HepG2 (cell line): ENCODE data around the gene AAMP. TPM values are rescaled to one million over a fixed set of nuclear protein-coding genes. Genes with fewer than 3 reads are reported as not detected.

Source experiments
- ARNTL ChIP-seq: sonication (generic); formaldehyde crosslinking; IDR thresholded peaks from 2 replicates; pipeline ENCODE4 v1.4.0; 2020; ENCODE audit warnings: mild to moderate bottlenecking, missing genetic modification reagents
- CEBPG ChIP-seq: IDR thresholded peaks from 2 replicates; pipeline ENCODE4 v1.6.1; 2016
- HMG20B ChIP-seq: conservative IDR thresholded peaks from 2 replicates; pipeline ENCODE4 v1.6.1; 2016; ENCODE audit warnings: missing genetic modification reagents, missing compliant biosample characterization
- MAFG ChIP-seq: sonication (generic); formaldehyde crosslinking; IDR thresholded peaks from 2 replicates; pipeline ENCODE4 v1.5.1; 2020; ENCODE audit warnings: mild to moderate bottlenecking, missing genetic modification reagents
- ZEB1 ChIP-seq: IDR thresholded peaks from 2 replicates; pipeline ENCODE4 v1.6.1; 2012; ENCODE audit warnings: mild to moderate bottlenecking, low read depth, inconsistent platforms; ENCODE audit not compliant: insufficient replicate concordance
- ZNF12 ChIP-seq: sonication (generic); formaldehyde crosslinking; IDR thresholded peaks from 2 replicates; pipeline ENCODE4 v1.5.0; 2020; ENCODE audit warnings: missing genetic modification reagents
- ZNF614 ChIP-seq: IDR thresholded peaks from 2 replicates; pipeline ENCODE4 v1.6.1; 2018; ENCODE audit warnings: missing biosample characterization, missing genetic modification reagents, inconsistent platforms, borderline replicate concordance
- polyA plus RNA-seq, 8 experiments: library from polyadenylated mRNA; depleted of rRNA in 3 of 8; stranded (reverse) in 7 of 8; unstranded in 1 of 8; fragments of >200 nt; fragmentation: Illumina TruSeq in 4 of 8; extraction: Trizol in 4 of 8; gene quantifications; 2 replicates each; pipeline versions ENCODE4 v1.2.1 to v1.2.3, GENCODE V29; 2011 to 2016; ENCODE audit warnings: low read depth in 4 of 8, missing spikeins in 1 of 8, mixed read lengths in 1 of 8; ENCODE audit not compliant: insufficient read depth in 1 of 8
- total RNA-seq, 5 experiments: library from RNA; depleted of rRNA; stranded (reverse); fragments of >200 nt; fragmentation: Illumina TruSeq; extraction: Trizol; gene quantifications; 2 replicates each; pipeline ENCODE4 v1.2.3, GENCODE V29; 2016; ENCODE audit warnings: low read depth in 1 of 5
- TF ChIP-seq, protein P1 (sequence below): sonication (generic); formaldehyde crosslinking; IDR thresholded peaks from one replicate; pipeline ENCODE4 v1.5.1; 2020; ENCODE audit warnings: mild to moderate bottlenecking, missing genetic modification reagents; ENCODE audit errors: not compliant biosample characterization
- TF ChIP-seq, protein P2 (sequence below): sonication (generic); formaldehyde crosslinking; IDR thresholded peaks from 2 replicates; pipeline ENCODE4 v1.5.0; 2020; ENCODE audit warnings: mild to moderate bottlenecking, missing genetic modification reagents
- TF ChIP-seq, protein P3 (sequence below): sonication (generic); formaldehyde crosslinking; IDR thresholded peaks from 2 replicates; pipeline ENCODE4 v1.4.0; 2020; ENCODE audit warnings: mild to moderate bottlenecking, missing genetic modification reagents
- TF ChIP-seq, protein P4 (sequence below): sonication (generic); formaldehyde crosslinking; IDR thresholded peaks from 2 replicates; pipeline ENCODE4 v1.9.0; 2021; ENCODE audit warnings: missing genetic modification reagents, mild to moderate bottlenecking, borderline replicate concordance
- TF ChIP-seq, protein P5 (sequence below): sonication (generic); formaldehyde crosslinking; IDR thresholded peaks from 2 replicates; pipeline ENCODE4 v1.5.0; 2020; ENCODE audit warnings: mild to moderate bottlenecking, missing genetic modification reagents, moderate library complexity

Gene AAMP
- total and polyA plus RNA-seq, 2 of the 13 experiments (the other 11 are each of a cell fraction or from before 2014, with no cell fraction given), result 110 to 186 TPM

DNA sequence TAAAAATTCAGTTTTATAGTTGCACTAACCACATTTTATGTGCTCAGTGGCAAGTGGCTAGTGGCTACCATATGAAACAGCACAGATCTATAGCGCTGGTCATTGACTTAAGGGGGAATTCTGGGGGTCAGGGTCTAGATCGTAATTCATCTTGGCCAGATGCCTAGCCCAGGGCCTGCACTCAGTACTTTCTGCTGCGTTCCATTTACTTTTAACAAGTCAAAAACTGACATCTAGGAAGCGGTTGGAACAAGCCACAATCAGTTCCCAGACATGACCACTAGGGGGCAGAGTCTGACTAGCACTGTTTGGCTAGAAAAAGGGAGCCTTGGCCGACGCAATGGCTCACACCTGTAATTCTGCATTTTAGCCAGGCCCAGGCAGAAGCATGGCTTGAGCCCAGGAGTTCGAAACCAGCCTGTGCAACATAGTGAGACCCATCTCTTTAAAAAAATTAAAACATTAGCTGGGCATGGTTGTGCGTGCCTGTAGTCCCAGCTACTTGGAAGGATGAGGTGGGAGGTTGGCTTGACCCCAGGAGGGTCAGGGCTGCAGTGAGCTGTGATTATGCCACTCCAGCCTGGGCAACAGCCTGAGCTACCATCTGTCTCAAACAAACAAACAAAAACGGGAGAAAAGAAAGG lies 31.4 kb upstream of the AAMP start (continued):
- TF ChIP-seq, protein P1, sequence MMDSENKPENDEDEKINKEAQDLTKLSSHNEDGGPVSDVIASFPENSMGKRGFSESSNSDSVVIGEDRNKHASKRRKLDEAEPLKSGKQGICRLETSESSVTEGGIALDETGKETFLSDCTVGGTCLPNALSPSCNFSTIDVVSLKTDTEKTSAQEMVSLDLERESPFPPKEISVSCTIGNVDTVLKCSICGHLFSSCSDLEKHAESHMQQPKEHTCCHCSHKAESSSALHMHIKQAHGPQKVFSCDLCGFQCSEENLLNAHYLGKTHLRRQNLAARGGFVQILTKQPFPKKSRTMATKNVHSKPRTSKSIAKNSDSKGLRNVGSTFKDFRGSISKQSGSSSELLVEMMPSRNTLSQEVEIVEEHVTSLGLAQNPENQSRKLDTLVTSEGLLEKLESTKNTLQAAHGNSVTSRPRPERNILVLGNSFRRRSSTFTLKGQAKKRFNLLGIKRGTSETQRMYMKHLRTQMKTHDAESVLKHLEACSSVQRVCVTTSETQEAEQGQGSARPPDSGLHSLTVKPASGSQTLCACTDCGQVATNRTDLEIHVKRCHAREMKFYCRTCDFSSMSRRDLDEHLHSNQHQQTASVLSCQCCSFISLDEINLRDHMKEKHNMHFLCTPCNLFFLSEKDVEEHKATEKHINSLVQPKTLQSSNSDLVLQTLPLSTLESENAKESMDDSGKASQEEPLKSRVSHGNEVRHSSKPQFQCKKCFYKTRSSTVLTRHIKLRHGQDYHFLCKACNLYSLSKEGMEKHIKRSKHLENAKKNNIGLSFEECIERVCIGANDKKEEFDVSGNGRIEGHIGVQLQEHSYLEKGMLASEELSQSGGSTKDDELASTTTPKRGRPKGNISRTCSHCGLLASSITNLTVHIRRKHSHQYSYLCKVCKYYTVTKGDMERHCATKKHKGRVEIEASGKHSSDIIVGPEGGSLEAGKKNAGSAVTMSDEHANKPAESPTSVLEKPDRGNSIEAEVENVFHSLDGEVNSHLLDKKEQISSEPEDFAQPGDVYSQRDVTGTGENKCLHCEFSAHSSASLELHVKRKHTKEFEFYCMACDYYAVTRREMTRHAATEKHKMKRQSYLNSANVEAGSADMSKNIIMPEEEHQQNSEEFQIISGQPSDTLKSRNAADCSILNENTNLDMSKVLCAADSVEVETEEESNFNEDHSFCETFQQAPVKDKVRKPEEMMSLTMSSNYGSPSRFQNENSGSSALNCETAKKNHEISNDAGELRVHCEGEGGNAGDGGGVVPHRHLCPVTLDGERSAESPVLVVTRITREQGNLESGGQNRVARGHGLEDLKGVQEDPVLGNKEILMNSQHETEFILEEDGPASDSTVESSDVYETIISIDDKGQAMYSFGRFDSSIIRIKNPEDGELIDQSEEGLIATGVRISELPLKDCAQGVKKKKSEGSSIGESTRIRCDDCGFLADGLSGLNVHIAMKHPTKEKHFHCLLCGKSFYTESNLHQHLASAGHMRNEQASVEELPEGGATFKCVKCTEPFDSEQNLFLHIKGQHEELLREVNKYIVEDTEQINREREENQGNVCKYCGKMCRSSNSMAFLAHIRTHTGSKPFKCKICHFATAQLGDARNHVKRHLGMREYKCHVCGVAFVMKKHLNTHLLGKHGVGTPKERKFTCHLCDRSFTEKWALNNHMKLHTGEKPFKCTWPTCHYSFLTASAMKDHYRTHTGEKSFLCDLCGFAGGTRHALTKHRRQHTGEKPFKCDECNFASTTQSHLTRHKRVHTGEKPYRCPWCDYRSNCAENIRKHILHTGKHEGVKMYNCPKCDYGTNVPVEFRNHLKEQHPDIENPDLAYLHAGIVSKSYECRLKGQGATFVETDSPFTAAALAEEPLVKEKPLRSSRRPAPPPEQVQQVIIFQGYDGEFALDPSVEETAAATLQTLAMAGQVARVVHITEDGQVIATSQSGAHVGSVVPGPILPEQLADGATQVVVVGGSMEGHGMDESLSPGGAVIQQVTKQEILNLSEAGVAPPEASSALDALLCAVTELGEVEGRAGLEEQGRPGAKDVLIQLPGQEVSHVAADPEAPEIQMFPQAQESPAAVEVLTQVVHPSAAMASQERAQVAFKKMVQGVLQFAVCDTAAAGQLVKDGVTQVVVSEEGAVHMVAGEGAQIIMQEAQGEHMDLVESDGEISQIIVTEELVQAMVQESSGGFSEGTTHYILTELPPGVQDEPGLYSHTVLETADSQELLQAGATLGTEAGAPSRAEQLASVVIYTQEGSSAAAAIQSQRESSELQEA, result no peak
- TF ChIP-seq, protein P2, sequence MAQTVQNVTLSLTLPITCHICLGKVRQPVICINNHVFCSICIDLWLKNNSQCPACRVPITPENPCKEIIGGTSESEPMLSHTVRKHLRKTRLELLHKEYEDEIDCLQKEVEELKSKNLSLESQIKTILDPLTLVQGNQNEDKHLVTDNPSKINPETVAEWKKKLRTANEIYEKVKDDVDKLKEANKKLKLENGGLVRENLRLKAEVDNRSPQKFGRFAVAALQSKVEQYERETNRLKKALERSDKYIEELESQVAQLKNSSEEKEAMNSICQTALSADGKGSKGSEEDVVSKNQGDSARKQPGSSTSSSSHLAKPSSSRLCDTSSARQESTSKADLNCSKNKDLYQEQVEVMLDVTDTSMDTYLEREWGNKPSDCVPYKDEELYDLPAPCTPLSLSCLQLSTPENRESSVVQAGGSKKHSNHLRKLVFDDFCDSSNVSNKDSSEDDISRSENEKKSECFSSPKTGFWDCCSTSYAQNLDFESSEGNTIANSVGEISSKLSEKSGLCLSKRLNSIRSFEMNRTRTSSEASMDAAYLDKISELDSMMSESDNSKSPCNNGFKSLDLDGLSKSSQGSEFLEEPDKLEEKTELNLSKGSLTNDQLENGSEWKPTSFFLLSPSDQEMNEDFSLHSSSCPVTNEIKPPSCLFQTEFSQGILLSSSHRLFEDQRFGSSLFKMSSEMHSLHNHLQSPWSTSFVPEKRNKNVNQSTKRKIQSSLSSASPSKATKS (CRISPR knock-in tag), result 0 out of 2 replicates have a peak, but pooled peaks have one; percentile 69
- TF ChIP-seq, protein P3, sequence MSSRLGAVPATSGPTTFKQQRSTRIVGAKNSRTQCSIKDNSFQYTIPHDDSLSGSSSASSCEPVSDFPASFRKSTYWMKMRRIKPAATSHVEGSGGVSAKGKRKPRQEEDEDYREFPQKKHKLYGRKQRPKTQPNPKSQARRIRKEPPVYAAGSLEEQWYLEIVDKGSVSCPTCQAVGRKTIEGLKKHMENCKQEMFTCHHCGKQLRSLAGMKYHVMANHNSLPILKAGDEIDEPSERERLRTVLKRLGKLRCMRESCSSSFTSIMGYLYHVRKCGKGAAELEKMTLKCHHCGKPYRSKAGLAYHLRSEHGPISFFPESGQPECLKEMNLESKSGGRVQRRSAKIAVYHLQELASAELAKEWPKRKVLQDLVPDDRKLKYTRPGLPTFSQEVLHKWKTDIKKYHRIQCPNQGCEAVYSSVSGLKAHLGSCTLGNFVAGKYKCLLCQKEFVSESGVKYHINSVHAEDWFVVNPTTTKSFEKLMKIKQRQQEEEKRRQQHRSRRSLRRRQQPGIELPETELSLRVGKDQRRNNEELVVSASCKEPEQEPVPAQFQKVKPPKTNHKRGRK (CRISPR knock-in tag), result no peak
- TF ChIP-seq ZNF12 (0 out of 2 replicates have a peak, but pooled peaks have one; percentile 27), ZEB1 (peak; percentile 77), ARNTL (CRISPR knock-in tag) (0 out of 2 replicates have a peak, but pooled peaks have one; percentile 39), MAFG (no peak), ZNF614 (CRISPR knock-in tag) (peak; percentile 76; the same call in 1 of the 2 replicates), CEBPG (CRISPR knock-in tag) (peak; percentile 73), HMG20B (peak; percentile 65; the same call in 1 of the 2 replicates)
- TF ChIP-seq, protein P4, sequence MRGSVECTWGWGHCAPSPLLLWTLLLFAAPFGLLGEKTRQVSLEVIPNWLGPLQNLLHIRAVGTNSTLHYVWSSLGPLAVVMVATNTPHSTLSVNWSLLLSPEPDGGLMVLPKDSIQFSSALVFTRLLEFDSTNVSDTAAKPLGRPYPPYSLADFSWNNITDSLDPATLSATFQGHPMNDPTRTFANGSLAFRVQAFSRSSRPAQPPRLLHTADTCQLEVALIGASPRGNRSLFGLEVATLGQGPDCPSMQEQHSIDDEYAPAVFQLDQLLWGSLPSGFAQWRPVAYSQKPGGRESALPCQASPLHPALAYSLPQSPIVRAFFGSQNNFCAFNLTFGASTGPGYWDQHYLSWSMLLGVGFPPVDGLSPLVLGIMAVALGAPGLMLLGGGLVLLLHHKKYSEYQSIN (CRISPR knock-in tag), result no peak
- TF ChIP-seq, protein P5, sequence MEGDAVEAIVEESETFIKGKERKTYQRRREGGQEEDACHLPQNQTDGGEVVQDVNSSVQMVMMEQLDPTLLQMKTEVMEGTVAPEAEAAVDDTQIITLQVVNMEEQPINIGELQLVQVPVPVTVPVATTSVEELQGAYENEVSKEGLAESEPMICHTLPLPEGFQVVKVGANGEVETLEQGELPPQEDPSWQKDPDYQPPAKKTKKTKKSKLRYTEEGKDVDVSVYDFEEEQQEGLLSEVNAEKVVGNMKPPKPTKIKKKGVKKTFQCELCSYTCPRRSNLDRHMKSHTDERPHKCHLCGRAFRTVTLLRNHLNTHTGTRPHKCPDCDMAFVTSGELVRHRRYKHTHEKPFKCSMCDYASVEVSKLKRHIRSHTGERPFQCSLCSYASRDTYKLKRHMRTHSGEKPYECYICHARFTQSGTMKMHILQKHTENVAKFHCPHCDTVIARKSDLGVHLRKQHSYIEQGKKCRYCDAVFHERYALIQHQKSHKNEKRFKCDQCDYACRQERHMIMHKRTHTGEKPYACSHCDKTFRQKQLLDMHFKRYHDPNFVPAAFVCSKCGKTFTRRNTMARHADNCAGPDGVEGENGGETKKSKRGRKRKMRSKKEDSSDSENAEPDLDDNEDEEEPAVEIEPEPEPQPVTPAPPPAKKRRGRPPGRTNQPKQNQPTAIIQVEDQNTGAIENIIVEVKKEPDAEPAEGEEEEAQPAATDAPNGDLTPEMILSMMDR (CRISPR knock-in tag), result peak; percentile 99
